ENCODE measurements around the gene LIMS2.

- TF ChIP-seq YY1 (IDR thresholded peaks at IDR 0.05; ENCODE audit: insufficient read depth, insufficient read length) (no peak), ZNF274 (IDR thresholded peaks at IDR 0.05; ENCODE audit: low read depth, low read length) (no peak)
These were observed 31.0 kb downstream of the LIMS2 start for GRCh38 chr2:127644066-127645025.

Measured in NT2/D1 (cell line).